ENCODE results near the gene VPS8. TPM values are rescaled to one million over a fixed set of nuclear protein-coding genes. Genes with fewer than 3 reads are reported as not detected.

VPS8 gene
- total RNA-seq, 1 experiment from 2014 or later, result 37.6 TPM

- Histone ChIP-seq H3K9me2 (ENCODE audit: insufficient read depth) (no peaks in the 10 kb centered on the region), H2AFZ (ENCODE audit: low read depth, low read length, poor library complexity, severe bottlenecking) (no peak overlapping the region), H3K27me3 (ENCODE audit: insufficient read depth, low read length) (no peaks in the 10 kb centered on the region), H3K79me2 (ENCODE audit: insufficient read depth, low read length) (no peaks in the 10 kb centered on the region), H3K9me3 (ENCODE audit: control insufficient read depth in 1 of 2, insufficient read depth in 1 of 2, low read depth in 1 of 2, low read length in 2 of 2) (no peaks in the 10 kb centered on the region; a peak in 1 of 4 replicates), H3K27ac (ENCODE audit: low read depth, low read length) (no peak overlapping the region), H3K36me3 (ENCODE audit: control insufficient read depth in 1 of 2, insufficient read depth in 2 of 2, low read length in 2 of 2) (no peaks in the 10 kb centered on the region), H3K9ac (ENCODE audit: low read length) (no peak overlapping the region), H3K4me3 (replicated peaks in 1 of 2; ENCODE audit: low read depth in 1 of 2, low read length in 2 of 2) (no peak overlapping the region), H4K20me1 (ENCODE audit: insufficient read depth) (no peaks in the 10 kb centered on the region), H3K4me1 (ENCODE audit: control insufficient read depth in 1 of 2, insufficient read depth in 2 of 2, low read length in 2 of 2) (no peaks in the 10 kb centered on the region), H3K4me2 (ENCODE audit: low read length) (no peak overlapping the region)
- intact Hi-C loops (cut with micrococcal nuclease), result no loop called here
- ChIA-PET CTCF (interaction anchor here (0.6 kb wide), 1 partner anchor 41 kb away, joined by 3 read pairs; no protein-coding TSS in a partner anchor), POLR2A (no interaction called here), RAD21 (ENCODE audit: low non-redundant PET in 1 of 2, low total read pairs in 2 of 2, uncharacterized antibody in 2 of 2, unreplicated experiment in 2 of 2) (no interaction called here)
- no TSS peak for BruUV-seq (replicated peaks)
- ATAC-seq, result no peak
- TF ChIP-seq, protein P1, sequence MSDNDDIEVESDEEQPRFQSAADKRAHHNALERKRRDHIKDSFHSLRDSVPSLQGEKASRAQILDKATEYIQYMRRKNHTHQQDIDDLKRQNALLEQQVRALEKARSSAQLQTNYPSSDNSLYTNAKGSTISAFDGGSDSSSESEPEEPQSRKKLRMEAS (IDR thresholded peaks at IDR 0.05), result no peak
- no peak for DNase-seq (ENCODE audit: low read depth, low spot score)
Observed at GRCh38 chr3:185041540-185041939, 229.6 kb downstream of the VPS8 start.

DNA sequence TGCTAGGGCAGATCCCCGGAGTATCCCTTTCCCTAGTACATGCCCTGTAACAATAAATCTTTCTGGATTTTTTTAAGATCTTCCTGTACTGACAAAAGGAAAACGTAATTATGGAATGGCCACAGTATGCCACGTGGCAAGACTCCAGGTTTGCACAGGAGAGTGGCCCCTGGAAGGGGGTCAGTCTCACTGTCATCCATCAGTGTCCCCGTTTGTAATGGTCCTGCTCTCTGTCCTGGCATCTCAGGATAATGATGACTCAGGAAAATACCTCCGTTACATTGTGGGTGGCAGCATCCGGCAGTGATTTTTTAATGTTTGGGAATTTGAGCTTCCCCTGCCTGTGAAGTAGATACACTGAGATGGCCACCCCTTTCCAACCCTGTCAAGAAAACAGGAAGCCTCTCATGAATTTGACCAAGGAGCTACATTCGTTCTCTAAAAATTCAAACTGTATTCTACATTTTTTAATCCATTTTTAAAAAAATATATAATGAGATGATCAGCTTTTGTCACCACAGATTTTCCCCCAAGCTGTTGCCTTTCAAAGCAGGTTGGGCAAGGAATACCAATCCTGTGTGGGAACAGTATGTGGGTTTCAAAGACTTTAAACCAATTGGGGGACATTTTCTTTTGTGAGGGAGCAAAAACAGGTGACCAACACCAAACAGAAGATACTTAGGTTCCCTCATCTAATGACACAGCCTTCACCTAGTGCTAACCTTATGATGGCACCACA lies 230.5 kb downstream of the VPS8 start:
- H4K20me1 ChIP-seq (ENCODE audit: insufficient read depth), result no peaks in the 10 kb centered on the region
- H3K9me3 ChIP-seq (ENCODE audit: control insufficient read depth in 1 of 2, insufficient read depth in 1 of 2, low read depth in 1 of 2, low read length in 2 of 2), result no peaks in the 10 kb centered on the region; a peak in 1 of 4 replicates
- no peak overlapping the region for H3K4me2 ChIP-seq (ENCODE audit: low read length)
- H3K36me3 ChIP-seq (ENCODE audit: control insufficient read depth in 1 of 2, insufficient read depth in 2 of 2, low read length in 2 of 2), result no peaks in the 10 kb centered on the region
- H3K4me3 ChIP-seq (replicated peaks in 1 of 2; ENCODE audit: low read depth in 1 of 2, low read length in 2 of 2), result no peak overlapping the region
- H3K4me1 ChIP-seq (ENCODE audit: control insufficient read depth in 1 of 2, insufficient read depth in 2 of 2, low read length in 2 of 2), result no peaks in the 10 kb centered on the region
- ATAC-seq (no peak), DNase-seq (ENCODE audit: low read depth, low spot score) (no peak)
- ChIA-PET CTCF (no interaction called here), RAD21 (ENCODE audit: low non-redundant PET in 1 of 2, low total read pairs in 2 of 2, uncharacterized antibody in 2 of 2, unreplicated experiment in 2 of 2) (no interaction called here), POLR2A (no interaction called here)
- H3K79me2 ChIP-seq (ENCODE audit: insufficient read depth, low read length), result no peaks in the 10 kb centered on the region
- intact Hi-C loops (cut with micrococcal nuclease), result no loop called here
- no peak overlapping the region for H3K27ac ChIP-seq (ENCODE audit: low read depth, low read length)
- H2AFZ ChIP-seq (ENCODE audit: low read depth, low read length, poor library complexity, severe bottlenecking), result no peak overlapping the region
- no TSS peak for BruUV-seq (replicated peaks)
- H3K9me2 ChIP-seq (ENCODE audit: insufficient read depth), result no peaks in the 10 kb centered on the region
- H3K27me3 ChIP-seq (ENCODE audit: insufficient read depth, low read length), result no peaks in the 10 kb centered on the region
- no peak overlapping the region for H3K9ac ChIP-seq (ENCODE audit: low read length)
- TF ChIP-seq, protein P1 (IDR thresholded peaks at IDR 0.05), result no peak
- no peak for TF ChIP-seq SIN3A (IDR thresholded peaks at IDR 0.05; ENCODE audit: low read depth)
- TF ChIP-seq, protein P2, sequence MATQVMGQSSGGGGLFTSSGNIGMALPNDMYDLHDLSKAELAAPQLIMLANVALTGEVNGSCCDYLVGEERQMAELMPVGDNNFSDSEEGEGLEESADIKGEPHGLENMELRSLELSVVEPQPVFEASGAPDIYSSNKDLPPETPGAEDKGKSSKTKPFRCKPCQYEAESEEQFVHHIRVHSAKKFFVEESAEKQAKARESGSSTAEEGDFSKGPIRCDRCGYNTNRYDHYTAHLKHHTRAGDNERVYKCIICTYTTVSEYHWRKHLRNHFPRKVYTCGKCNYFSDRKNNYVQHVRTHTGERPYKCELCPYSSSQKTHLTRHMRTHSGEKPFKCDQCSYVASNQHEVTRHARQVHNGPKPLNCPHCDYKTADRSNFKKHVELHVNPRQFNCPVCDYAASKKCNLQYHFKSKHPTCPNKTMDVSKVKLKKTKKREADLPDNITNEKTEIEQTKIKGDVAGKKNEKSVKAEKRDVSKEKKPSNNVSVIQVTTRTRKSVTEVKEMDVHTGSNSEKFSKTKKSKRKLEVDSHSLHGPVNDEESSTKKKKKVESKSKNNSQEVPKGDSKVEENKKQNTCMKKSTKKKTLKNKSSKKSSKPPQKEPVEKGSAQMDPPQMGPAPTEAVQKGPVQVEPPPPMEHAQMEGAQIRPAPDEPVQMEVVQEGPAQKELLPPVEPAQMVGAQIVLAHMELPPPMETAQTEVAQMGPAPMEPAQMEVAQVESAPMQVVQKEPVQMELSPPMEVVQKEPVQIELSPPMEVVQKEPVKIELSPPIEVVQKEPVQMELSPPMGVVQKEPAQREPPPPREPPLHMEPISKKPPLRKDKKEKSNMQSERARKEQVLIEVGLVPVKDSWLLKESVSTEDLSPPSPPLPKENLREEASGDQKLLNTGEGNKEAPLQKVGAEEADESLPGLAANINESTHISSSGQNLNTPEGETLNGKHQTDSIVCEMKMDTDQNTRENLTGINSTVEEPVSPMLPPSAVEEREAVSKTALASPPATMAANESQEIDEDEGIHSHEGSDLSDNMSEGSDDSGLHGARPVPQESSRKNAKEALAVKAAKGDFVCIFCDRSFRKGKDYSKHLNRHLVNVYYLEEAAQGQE (IDR thresholded peaks at IDR 0.05; ENCODE audit: low read depth), result no peak
- TF ChIP-seq SRF (IDR thresholded peaks at IDR 0.05; ENCODE audit: low read depth), result no peak
- TF ChIP-seq TCF7L2 (IDR thresholded peaks at IDR 0.05; ENCODE audit: borderline replicate concordance, extremely low read depth, insufficient read depth, insufficient read length), result no peak
- no peak for TF ChIP-seq EGR1 (IDR thresholded peaks at IDR 0.05; ENCODE audit: low read depth)
- no peak for TF ChIP-seq POLR2AphosphoS5 (IDR thresholded peaks at IDR 0.05; ENCODE audit: low read depth, low read length)
- no peak for TF ChIP-seq ZNF274 (IDR thresholded peaks at IDR 0.05; ENCODE audit: low read depth, low read length)
- no peak for TF ChIP-seq ATF3 (IDR thresholded peaks at IDR 0.05)
- no peak for TF ChIP-seq SP1 (IDR thresholded peaks at IDR 0.05; ENCODE audit: low read depth)
- TF ChIP-seq, protein P3, sequence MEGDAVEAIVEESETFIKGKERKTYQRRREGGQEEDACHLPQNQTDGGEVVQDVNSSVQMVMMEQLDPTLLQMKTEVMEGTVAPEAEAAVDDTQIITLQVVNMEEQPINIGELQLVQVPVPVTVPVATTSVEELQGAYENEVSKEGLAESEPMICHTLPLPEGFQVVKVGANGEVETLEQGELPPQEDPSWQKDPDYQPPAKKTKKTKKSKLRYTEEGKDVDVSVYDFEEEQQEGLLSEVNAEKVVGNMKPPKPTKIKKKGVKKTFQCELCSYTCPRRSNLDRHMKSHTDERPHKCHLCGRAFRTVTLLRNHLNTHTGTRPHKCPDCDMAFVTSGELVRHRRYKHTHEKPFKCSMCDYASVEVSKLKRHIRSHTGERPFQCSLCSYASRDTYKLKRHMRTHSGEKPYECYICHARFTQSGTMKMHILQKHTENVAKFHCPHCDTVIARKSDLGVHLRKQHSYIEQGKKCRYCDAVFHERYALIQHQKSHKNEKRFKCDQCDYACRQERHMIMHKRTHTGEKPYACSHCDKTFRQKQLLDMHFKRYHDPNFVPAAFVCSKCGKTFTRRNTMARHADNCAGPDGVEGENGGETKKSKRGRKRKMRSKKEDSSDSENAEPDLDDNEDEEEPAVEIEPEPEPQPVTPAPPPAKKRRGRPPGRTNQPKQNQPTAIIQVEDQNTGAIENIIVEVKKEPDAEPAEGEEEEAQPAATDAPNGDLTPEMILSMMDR (IDR thresholded peaks at IDR 0.05 in 2 of 3, conservative IDR thresholded peaks at IDR 0.05 in 1 of 3; ENCODE audit: borderline replicate concordance in 1 of 3, insufficient read depth in 1 of 3, low read depth in 2 of 3, low read length in 2 of 3), result no peak
- no peak for TF ChIP-seq ELF1 (IDR thresholded peaks at IDR 0.05; ENCODE audit: borderline replicate concordance, low read depth)
- TF ChIP-seq CBX3 (IDR thresholded peaks at IDR 0.05; ENCODE audit: low read depth), result no peak

Data from HCT116 (cell line).